Progenitor cell of endocrine pancreas (in vitro differentiated cells): Measurements from ENCODE around the gene RFFL. TPM values are rescaled to one million over a fixed set of nuclear protein-coding genes. Genes with fewer than 3 reads are reported as not detected.

Experiments
- DNase-seq: peaks from one replicate; pipeline ENCODE4 v3.0.0; 2021; ENCODE audit warnings: low spot score; ENCODE audit not compliant: unreplicated experiment
- H3K27ac Mint-ChIP-seq: 2 replicates; pipeline ENCODE4 v1.8.0; 2021; ENCODE audit warnings: mild to moderate bottlenecking, moderate library complexity, mixed read lengths
- H3K27me3 Mint-ChIP-seq: 2 replicates; pipeline ENCODE4 v1.8.0; 2021; ENCODE audit warnings: mixed read lengths
- H3K36me3 Mint-ChIP-seq: 2 replicates; pipeline ENCODE4 v1.8.0; 2022; ENCODE audit warnings: mixed read lengths; ENCODE audit not compliant: insufficient read depth
- H3K4me1 Mint-ChIP-seq: 2 replicates; pipeline ENCODE4 v1.8.0; 2021; ENCODE audit warnings: low read depth, mixed read lengths
- H3K4me3 Mint-ChIP-seq: 2 replicates; pipeline ENCODE4 v1.8.0; 2021; ENCODE audit warnings: low read depth, mild to moderate bottlenecking, moderate library complexity, mixed read lengths
- H3K9me3 Mint-ChIP-seq: 2 replicates; pipeline ENCODE4 v1.8.0; 2021; ENCODE audit warnings: low read depth, mixed read lengths
- total RNA-seq: library from RNA; stranded (reverse); gene quantifications from 2 replicates; pipeline ENCODE4 v1.2.1, GENCODE V29; 2021
- TF ChIP-seq, protein P1 (sequence below): fragments of 200-600 bp; sonication (generic); IDR thresholded peaks from one replicate; pipeline ENCODE4 v1.5.0; 2021; ENCODE audit warnings: antibody characterized with exemption, mild to moderate bottlenecking; ENCODE audit not compliant: unreplicated experiment

The RFFL gene
- total RNA-seq, 1 donor from 2014 or later: 34.0 TPM

DNA sequence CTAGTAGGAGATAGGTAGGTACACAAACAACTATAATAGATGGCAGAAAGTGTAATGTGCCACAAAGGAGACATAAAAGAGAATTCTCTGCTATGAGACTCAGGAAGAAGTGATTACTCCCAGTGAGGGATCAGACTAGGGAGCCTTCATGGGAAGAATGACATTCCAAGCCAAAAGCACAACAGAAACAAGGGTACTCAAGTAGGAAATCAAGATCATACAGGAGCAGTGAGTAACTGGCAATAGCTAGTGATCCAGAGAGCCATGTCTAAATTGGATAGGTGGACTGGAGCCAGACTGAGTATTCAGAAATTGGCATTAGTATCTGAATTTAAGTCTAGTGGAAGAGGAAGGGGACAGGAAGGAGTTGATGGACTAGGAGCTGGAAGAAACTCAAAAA lies 10.7 kb downstream of the RFFL start:
- no peaks in the 10 kb centered on the region for H3K9me3 Mint-ChIP-seq

DNA sequence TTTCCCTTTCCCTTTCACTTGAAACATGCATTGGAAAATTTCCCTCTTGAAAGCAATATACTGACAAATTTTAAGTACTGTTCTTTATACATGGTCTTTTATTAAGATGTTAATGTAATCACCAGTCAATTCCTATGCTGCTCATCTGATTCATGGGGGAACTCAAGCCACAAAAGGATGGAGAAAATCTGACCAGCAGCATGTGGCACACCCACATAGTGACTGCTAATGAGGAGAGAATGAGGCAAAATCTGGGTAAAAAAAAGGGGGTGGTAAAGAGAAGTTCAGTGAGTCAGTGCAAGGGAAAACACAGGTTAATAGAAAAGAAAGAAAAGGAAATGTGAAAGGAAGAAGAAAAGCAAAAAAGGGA lies 11.3 kb downstream of the RFFL start:
- TF ChIP-seq, protein P1, sequence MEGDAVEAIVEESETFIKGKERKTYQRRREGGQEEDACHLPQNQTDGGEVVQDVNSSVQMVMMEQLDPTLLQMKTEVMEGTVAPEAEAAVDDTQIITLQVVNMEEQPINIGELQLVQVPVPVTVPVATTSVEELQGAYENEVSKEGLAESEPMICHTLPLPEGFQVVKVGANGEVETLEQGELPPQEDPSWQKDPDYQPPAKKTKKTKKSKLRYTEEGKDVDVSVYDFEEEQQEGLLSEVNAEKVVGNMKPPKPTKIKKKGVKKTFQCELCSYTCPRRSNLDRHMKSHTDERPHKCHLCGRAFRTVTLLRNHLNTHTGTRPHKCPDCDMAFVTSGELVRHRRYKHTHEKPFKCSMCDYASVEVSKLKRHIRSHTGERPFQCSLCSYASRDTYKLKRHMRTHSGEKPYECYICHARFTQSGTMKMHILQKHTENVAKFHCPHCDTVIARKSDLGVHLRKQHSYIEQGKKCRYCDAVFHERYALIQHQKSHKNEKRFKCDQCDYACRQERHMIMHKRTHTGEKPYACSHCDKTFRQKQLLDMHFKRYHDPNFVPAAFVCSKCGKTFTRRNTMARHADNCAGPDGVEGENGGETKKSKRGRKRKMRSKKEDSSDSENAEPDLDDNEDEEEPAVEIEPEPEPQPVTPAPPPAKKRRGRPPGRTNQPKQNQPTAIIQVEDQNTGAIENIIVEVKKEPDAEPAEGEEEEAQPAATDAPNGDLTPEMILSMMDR: no peak
- Mint-ChIP-seq H3K4me1 (peaks cover 35% of the 10 kb centered on the region), H3K9me3 (no peaks in the 10 kb centered on the region), H3K4me3 (no peak overlapping the region), H3K27ac (no peak overlapping the region), H3K27me3 (no peaks in the 10 kb centered on the region), H3K36me3 (peaks cover 3% of the 10 kb centered on the region)
- no peak for DNase-seq

More for the DNA sequence above, 10.7 kb downstream of the RFFL start:
- Mint-ChIP-seq H3K4me1 (peaks cover 38% of the 10 kb centered on the region), H3K27ac (no peak overlapping the region), H3K4me3 (no peak overlapping the region), H3K36me3 (peaks cover 3% of the 10 kb centered on the region), H3K27me3 (no peaks in the 10 kb centered on the region)
- TF ChIP-seq, protein P1: no peak
- DNase-seq: no peak

DNA sequence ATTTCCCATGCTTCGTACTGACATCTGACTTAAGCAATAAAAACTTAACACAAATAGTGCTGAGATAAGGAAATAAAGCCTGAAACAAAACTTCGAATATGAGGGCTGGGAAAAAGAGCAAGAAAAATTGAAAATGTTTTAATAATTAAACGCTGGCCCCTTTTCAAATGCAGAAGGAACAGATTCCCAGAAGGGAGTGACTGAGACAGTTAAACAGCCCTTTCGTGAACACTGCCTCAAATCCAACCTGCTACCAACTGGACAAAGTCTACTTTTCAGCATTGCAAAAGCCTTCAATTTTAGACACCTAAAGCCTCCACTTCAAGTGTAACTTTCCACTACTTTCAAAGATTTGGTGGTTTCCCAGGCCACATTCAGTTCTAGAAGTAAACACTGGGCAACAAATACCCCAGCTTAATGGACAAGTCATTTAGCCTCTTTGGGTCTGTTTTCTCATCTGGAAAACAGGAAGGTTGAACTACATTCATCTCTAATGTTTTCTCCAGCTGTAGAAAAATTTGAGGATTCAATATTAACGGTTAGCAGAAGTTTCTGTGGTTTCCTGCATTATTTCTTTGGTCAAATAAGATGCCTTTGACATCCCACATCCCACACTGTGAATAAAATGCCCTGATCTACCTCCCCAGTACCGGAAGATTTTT lies 11.8 kb downstream of the RFFL start:
- Mint-ChIP-seq H3K27me3 (no peaks in the 10 kb centered on the region), H3K27ac (peak overlapping the region; percentile 27), H3K4me3 (no peak overlapping the region), H3K4me1 (peaks cover 38% of the 10 kb centered on the region), H3K36me3 (peaks cover 3% of the 10 kb centered on the region), H3K9me3 (no peaks in the 10 kb centered on the region)
- TF ChIP-seq, protein P1: no peak
- DNase-seq: no peak

DNA sequence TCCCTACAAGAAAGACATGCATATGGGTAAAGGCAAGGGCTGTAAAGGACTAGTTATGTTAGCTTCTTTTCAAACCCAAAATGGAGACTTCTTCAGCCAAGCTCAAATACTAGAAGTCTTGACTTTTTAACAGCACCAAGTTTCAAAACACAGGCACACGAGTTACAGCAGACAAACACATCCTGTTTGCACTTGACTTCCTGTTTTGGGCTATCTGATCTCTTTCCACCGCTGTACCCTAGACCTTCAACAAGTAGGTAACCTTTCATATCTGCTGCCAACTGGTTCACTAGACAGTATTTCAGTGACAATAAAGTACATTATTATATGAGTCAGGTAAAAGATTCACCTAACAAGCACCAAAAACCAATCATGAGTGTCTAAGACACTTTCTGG lies 12.3 kb downstream of the RFFL start:
- peak overlapping the region; percentile 27 for H3K27ac Mint-ChIP-seq
- H3K36me3 Mint-ChIP-seq: peaks cover 3% of the 10 kb centered on the region
- no peak overlapping the region for H3K4me3 Mint-ChIP-seq
- H3K9me3 Mint-ChIP-seq: no peaks in the 10 kb centered on the region
- no peaks in the 10 kb centered on the region for H3K27me3 Mint-ChIP-seq
- peaks cover 41% of the 10 kb centered on the region for H3K4me1 Mint-ChIP-seq
- no peak for DNase-seq
- TF ChIP-seq, protein P1: no peak

DNA sequence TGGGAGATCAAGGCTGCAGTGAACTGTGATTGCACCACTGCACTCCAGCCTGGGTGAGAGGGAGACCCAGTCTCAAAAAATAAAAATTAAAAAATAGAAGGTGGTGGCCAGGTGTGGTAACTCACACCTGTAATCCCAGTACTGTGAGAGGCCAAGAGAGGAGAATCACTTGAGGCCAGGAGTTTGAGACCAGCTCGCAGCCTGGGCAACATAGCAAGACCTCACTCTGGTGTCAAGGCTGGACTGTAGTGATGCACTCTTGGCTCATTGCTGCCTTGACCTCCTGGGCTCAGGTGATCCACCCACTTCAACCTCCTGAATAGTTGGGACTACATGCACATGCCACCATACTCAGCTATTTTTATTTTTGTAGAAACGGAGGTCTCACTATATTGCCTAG lies 13.3 kb downstream of the RFFL start:
- Mint-ChIP-seq H3K27ac (no peak overlapping the region), H3K4me3 (no peak overlapping the region), H3K27me3 (no peaks in the 10 kb centered on the region), H3K4me1 (peaks cover 40% of the 10 kb centered on the region), H3K36me3 (peaks cover 3% of the 10 kb centered on the region), H3K9me3 (no peaks in the 10 kb centered on the region)
- DNase-seq: no peak
- TF ChIP-seq, protein P1: no peak
